GM12878 (cell line): ENCODE measurements around the gene ESYT2. TPM values are rescaled to one million over a fixed set of nuclear protein-coding genes. Genes with fewer than 3 reads are reported as not detected.

ENCODE experiments used
- ATAC-seq: fragments of 200-7000 bp; cut with Tn5 transposase; 3 replicates; pipeline ENCODE4 v1.9.1; 2020; ENCODE audit warnings: mild to moderate bottlenecking, moderate library complexity
- BruUV-seq: library from RNA; stranded (reverse); fragments of 400-500 nt; replicated peaks from 2 replicates; lab custom pipeline; 2021; lab: Mats Ljungman, UMichigan
- CTCF ChIA-PET: fragments of 300-600 bp; sonication (Branson Sonifier 250); formaldehyde crosslinking; extraction: SDS; loops from one replicate; lab custom pipeline; 2021; ENCODE audit warnings: inconsistent platforms; lab: Yijun Ruan, JAX
- POLR2A ChIA-PET: fragments of 350-600 bp; formaldehyde crosslinking; extraction: SDS; loops from one replicate; lab custom pipeline; 2021; ENCODE audit warnings: inconsistent platforms; lab: Charles Lee
- RAD21 ChIA-PET: fragments of 300-600 bp; sonication (Branson Sonifier 250); formaldehyde crosslinking; loops from one replicate; lab custom pipeline; 2023; ENCODE audit warnings: antibody characterized with exemption; ENCODE audit not compliant: unreplicated experiment; lab: Charles Lee
- SMC1A ChIA-PET: fragments of 300-600 bp; sonication (Branson Sonifier 250); formaldehyde crosslinking; loops from one replicate; lab custom pipeline; 2023; ENCODE audit not compliant: unreplicated experiment, uncharacterized antibody; lab: Charles Lee
- DNase-seq: peaks from one replicate; pipeline ENCODE4 v3.0.0-alpha.2; 2011; ENCODE audit warnings: low read depth, low spot score
- FAIRE-seq: peaks from 3 replicates; lab custom pipeline; 2011; peaks lifted over from hg19 to GRCh38; lab: Jason Lieb, UNC
- H2AFZ ChIP-seq: 2 replicates; pipeline ENCODE4 v1.6.0; 2011; ENCODE audit warnings: low read depth, low read length, control low read depth; ENCODE audit not compliant: control insufficient read depth
- H3K27ac ChIP-seq: 2 replicates; pipeline ENCODE4 v1.5.1; 2011; ENCODE audit warnings: control low read depth; ENCODE audit not compliant: control insufficient read depth, insufficient read depth
- H3K27me3 ChIP-seq, 2 experiments: replicated peaks in 1 of 2; 2 replicates each; pipeline versions ENCODE4 v1.6.0 to v1.6.1; 2011; ENCODE audit warnings: low read length in 1 of 2; ENCODE audit not compliant: control insufficient read depth in 2 of 2, insufficient read depth in 2 of 2
- H3K36me3 ChIP-seq, 2 experiments: 2 replicates each; pipeline ENCODE4 v1.5.1; 2011; ENCODE audit warnings: low read length in 1 of 2; ENCODE audit not compliant: control insufficient read depth in 2 of 2, insufficient read depth in 2 of 2
- H3K4me1 ChIP-seq: 2 replicates; pipeline ENCODE4 v1.6.1; 2011; ENCODE audit warnings: mild to moderate bottlenecking, low read length, moderate library complexity, mixed read lengths; ENCODE audit not compliant: control insufficient read depth, insufficient read depth
- H3K4me2 ChIP-seq: 2 replicates; pipeline ENCODE4 v1.6.0; 2011; ENCODE audit warnings: control low read depth; ENCODE audit not compliant: control insufficient read depth, insufficient read depth
- H3K4me3 ChIP-seq: fragments of 200-600 bp; sonication (generic); 2 replicates; pipeline ENCODE4 v1.5.1; 2016
- H3K79me2 ChIP-seq: 2 replicates; pipeline ENCODE4 v1.6.0; 2011; ENCODE audit warnings: low read length; ENCODE audit not compliant: control insufficient read depth, insufficient read depth
- H3K9ac ChIP-seq: 2 replicates; pipeline ENCODE4 v1.8.0; 2011; ENCODE audit warnings: low read length, control low read depth, mixed read lengths; ENCODE audit not compliant: control insufficient read depth, insufficient read depth
- H3K9me3 ChIP-seq: replicated peaks from 3 replicates; pipeline ENCODE4 v1.5.1; 2011; ENCODE audit warnings: mild to moderate bottlenecking, low read length; ENCODE audit not compliant: control insufficient read depth, insufficient read depth
- H4K20me1 ChIP-seq: 2 replicates; pipeline ENCODE4 v1.6.0; 2011; ENCODE audit not compliant: control insufficient read depth, insufficient read depth
- ASH2L ChIP-seq: fragments of 300-600, 200-600 bp; sonication (generic); IDR thresholded peaks from 2 replicates; pipeline ENCODE4 v1.6.1; 2017; ENCODE audit warnings: low read depth, mild to moderate bottlenecking, borderline replicate concordance
- CBFB ChIP-seq: IDR thresholded peaks from 2 replicates; pipeline ENCODE4 v1.6.1; 2016; ENCODE audit warnings: antibody characterized with exemption, low read depth
- ESRRA ChIP-seq: IDR thresholded peaks from 2 replicates; pipeline ENCODE4 v1.6.1; 2012; ENCODE audit warnings: mild to moderate bottlenecking, low read length, improper control_type of control experiment
- MLLT1 ChIP-seq: fragments of 450-650 bp; IDR thresholded peaks from 2 replicates; pipeline ENCODE4 v1.6.1; 2016; ENCODE audit warnings: mild to moderate bottlenecking
- MTA2 ChIP-seq: fragments of 450-650 bp; IDR thresholded peaks from 2 replicates; pipeline ENCODE4 v1.6.1; 2016; ENCODE audit warnings: low read depth, mild to moderate bottlenecking, moderate library complexity
- NR2F1 ChIP-seq: fragments of 450-650 bp; conservative IDR thresholded peaks from 2 replicates; pipeline ENCODE4 v1.6.1; 2017; ENCODE audit warnings: mild to moderate bottlenecking
- RAD51 ChIP-seq: fragments of 450-650 bp; IDR thresholded peaks from 2 replicates; pipeline ENCODE4 v1.6.1; 2016; ENCODE audit warnings: moderate library complexity, mild to moderate bottlenecking, inconsistent platforms
- SIN3A ChIP-seq: IDR thresholded peaks from 2 replicates; pipeline ENCODE4 v1.6.1; 2012; ENCODE audit warnings: low read depth, low read length, improper control_type of control experiment
- STAT1 ChIP-seq: fragments of 450-650 bp; conservative IDR thresholded peaks from 2 replicates; pipeline ENCODE4 v1.6.1; 2014; ENCODE audit warnings: antibody characterized with exemption, mild to moderate bottlenecking
- SUZ12 ChIP-seq: fragments of 200-600 bp; sonication (generic); IDR thresholded peaks from one replicate; pipeline ENCODE4 v1.6.1; 2018; ENCODE audit warnings: antibody characterized with exemption, mild to moderate bottlenecking; ENCODE audit not compliant: unreplicated experiment
- TBL1XR1 ChIP-seq: IDR thresholded peaks from 2 replicates; pipeline ENCODE4 v1.6.1; 2012; ENCODE audit warnings: low read depth, low read length, improper control_type of control experiment
- TCF12 ChIP-seq: IDR thresholded peaks from 2 replicates; pipeline ENCODE4 v1.6.1; 2011; ENCODE audit warnings: low read depth, mild to moderate bottlenecking, low read length
- USF2 ChIP-seq: IDR thresholded peaks from 2 replicates; pipeline ENCODE4 v1.6.1; 2011; ENCODE audit warnings: low read depth, low read length, improper control_type of control experiment, borderline replicate concordance
- ZNF274 ChIP-seq: IDR thresholded peaks from one replicate; pipeline ENCODE4 v1.8.0; 2011; ENCODE audit not compliant: insufficient read length, insufficient read depth
- WGBS: methylation state at CpG from one replicate; pipeline ENCODE4 v1.1.6; 2016; ENCODE audit warnings: low lambda C conversion rate; ENCODE audit not compliant: insufficient replicate concordance, insufficient coverage; ENCODE audit errors: missing lambda C conversion rate; 5-methylcytosine and 5-hydroxymethylcytosine counted together
- in situ Hi-C: fragments of 300-500 bp; cut with MboI; formaldehyde crosslinking; loops from 9 replicates; pipeline ENCODE4 v1.14.3; 2018; ENCODE audit warnings: mixed read lengths
- intact Hi-C: fragments of 100-400 bp; cut with micrococcal nuclease; formaldehyde crosslinking; loops from one replicate; pipeline ENCODE4 v1.14.2; 2022; ENCODE audit not compliant: unreplicated experiment
- polyA plus RNA-seq, 11 experiments: library from polyadenylated mRNA; depleted of rRNA in 4 of 11; unstranded in 6 of 11; stranded (reverse) in 5 of 11; fragments of >200 nt; fragmentation: Nextera tagmentation in 4 of 11; fragmentation: Illumina TruSeq in 1 of 11; extraction: Ambion mirVana in 4 of 11; extraction: Trizol in 1 of 11; gene quantifications; 1 replicate in 1 of 11; 2 replicates in 10 of 11; pipeline versions ENCODE4 v1.2.1 to v1.2.3, GENCODE V29; 2011 to 2016; ENCODE audit warnings: inconsistent platforms in 2 of 11, missing spikeins in 2 of 11, low read depth in 1 of 11
- total RNA-seq, 4 experiments: library from RNA; depleted of rRNA in 3 of 4; stranded (reverse); fragments of >200 nt in 3 of 4; fragmentation: Illumina TruSeq in 1 of 4; extraction: Trizol in 1 of 4; gene quantifications; 2 replicates each; pipeline versions ENCODE4 v1.2.1 to v1.2.3, GENCODE V29; 2013 to 2021

Gene ESYT2
- total and polyA plus RNA-seq, 10 of the 15 experiments (the other 5 are each of a cell fraction or from before 2014, with no cell fraction given) = 1.9 to 44.6 (median 21.4) TPM

- Histone ChIP-seq H3K27me3 (no peaks in the 10 kb centered on the region), H2AFZ (no peak overlapping the region), H3K9ac (no peak overlapping the region), H3K4me3 (no peak overlapping the region), H3K4me1 (peaks cover 1% of the 10 kb centered on the region), H3K9me3 (no peaks in the 10 kb centered on the region), H3K4me2 (no peak overlapping the region), H3K79me2 (no peaks in the 10 kb centered on the region), H4K20me1 (no peaks in the 10 kb centered on the region), H3K27ac (no peak overlapping the region), H3K36me3 (peaks cover 0 to 6% of the 10 kb centered on the region in 2 experiments; a peak in 2 of 4 replicates)
- FAIRE-seq (no peak), DNase-seq (no peak), ATAC-seq (no peak)
- POLR2A ChIA-PET = no interaction called here
- intact Hi-C loops = no loop called here
- no TSS peak for BruUV-seq
- WGBS = 96% methylated on average over 9 of the region's 9 CpGs
- RAD21 ChIA-PET = interaction anchor here (1.2 kb wide), 2 partner anchors 43 to 106 kb away, joined by 3 read pairs; no protein-coding TSS in a partner anchor
- TF ChIP-seq MTA2 = no peak
- TF ChIP-seq TCF12 = no peak
- no peak for TF ChIP-seq TBL1XR1
- SMC1A ChIA-PET = no interaction called here
- in situ Hi-C loops = no loop called here
- CTCF ChIA-PET = interaction anchor here (1.3 kb wide), 1 partner anchor 9 kb away, joined by 4 read pairs; no protein-coding TSS in a partner anchor
These were observed 40.6 kb upstream of the ESYT2 start for GRCh38 chr7:158869876-158870275.

- intact Hi-C loops = no loop called here
- DNase-seq (no peak), FAIRE-seq (no peak), ATAC-seq (no peak)
- Histone ChIP-seq H2AFZ (no peak overlapping the region), H3K4me3 (no peak overlapping the region), H3K4me1 (peaks cover 8% of the 10 kb centered on the region), H3K36me3 (peaks cover 0 to 6% of the 10 kb centered on the region in 2 experiments; a peak in 2 of 4 replicates), H4K20me1 (no peaks in the 10 kb centered on the region), H3K4me2 (0 out of 2 replicates have a peak overlapping the region, but pooled peaks have one; percentile 17), H3K9me3 (no peaks in the 10 kb centered on the region), H3K79me2 (no peaks in the 10 kb centered on the region), H3K9ac (no peak overlapping the region), H3K27ac (no peak overlapping the region), H3K27me3 (no peaks in the 10 kb centered on the region)
- no TSS peak for BruUV-seq
- CTCF ChIA-PET = interaction anchor here (0.9 to 1.3 kb wide), 3 partner anchors 8 to 108 kb away, joined by 3 to 4 read pairs (median 4); no protein-coding TSS in a partner anchor
- RAD21 ChIA-PET = no interaction called here
- SMC1A ChIA-PET = no interaction called here
- TF ChIP-seq ESRRA (no peak), TBL1XR1 (no peak), MLLT1 (no peak), STAT1 (no peak), SUZ12 (no peak), ASH2L (no peak), CBFB (no peak), RAD51 (no peak), USF2 (no peak), ZNF274 (no peak), SIN3A (no peak), NR2F1 (no peak)
- in situ Hi-C loops = no loop called here
- POLR2A ChIA-PET = no interaction called here
- WGBS = 78% methylated on average over 7 of the region's 7 CpGs
These were observed 39.6 kb upstream of the ESYT2 start for GRCh38 chr7:158868764-158869410.
